Bronchial epithelial cell (primary cell): ENCODE results near the gene TRIM72. TPM values are rescaled to one million over a fixed set of nuclear protein-coding genes. Genes with fewer than 3 reads are reported as not detected.
"Not testable (repeated sequence)": the region's sequence is repeated elsewhere in the genome, so short reads cannot be mapped to it uniquely, and the experiment has no call there.

ENCODE experiments used
- DNase-seq: peaks from one replicate; pipeline ENCODE4 v3.0.0-alpha.2; 2010; ENCODE audit warnings: low read depth
- FAIRE-seq: peaks from 2 replicates; lab custom pipeline; 2011; peaks lifted over from hg19 to GRCh38; lab: Jason Lieb, UNC
- H3K27me3 ChIP-seq: 2 replicates; pipeline ENCODE4 v1.5.1; 2011; ENCODE audit warnings: low read length; ENCODE audit not compliant: control insufficient read depth, insufficient read depth
- H3K36me3 ChIP-seq: 2 replicates; pipeline ENCODE4 v1.5.1; 2011; ENCODE audit warnings: low read length; ENCODE audit not compliant: control insufficient read depth, insufficient read depth
- H3K4me3 ChIP-seq: 2 replicates; pipeline ENCODE4 v1.5.1; 2011; ENCODE audit warnings: mild to moderate bottlenecking, low read depth, low read length, control low read depth
- total RNA-seq: library from RNA; depleted of rRNA; stranded (reverse); fragments of >200 nt; gene quantifications from 2 replicates; pipeline ENCODE4 v1.2.1, GENCODE V29; 2014
- TF ChIP-seq, protein P1 (sequence below): IDR thresholded peaks from 2 replicates; pipeline ENCODE4 v1.5.1; 2011; ENCODE audit warnings: mild to moderate bottlenecking, moderate library complexity, low read length, control low read depth, inconsistent platforms; ENCODE audit not compliant: insufficient read depth, severe bottlenecking

The TRIM72 gene
- total RNA-seq, 1 donor from 2014 or later = not detected

DNA sequence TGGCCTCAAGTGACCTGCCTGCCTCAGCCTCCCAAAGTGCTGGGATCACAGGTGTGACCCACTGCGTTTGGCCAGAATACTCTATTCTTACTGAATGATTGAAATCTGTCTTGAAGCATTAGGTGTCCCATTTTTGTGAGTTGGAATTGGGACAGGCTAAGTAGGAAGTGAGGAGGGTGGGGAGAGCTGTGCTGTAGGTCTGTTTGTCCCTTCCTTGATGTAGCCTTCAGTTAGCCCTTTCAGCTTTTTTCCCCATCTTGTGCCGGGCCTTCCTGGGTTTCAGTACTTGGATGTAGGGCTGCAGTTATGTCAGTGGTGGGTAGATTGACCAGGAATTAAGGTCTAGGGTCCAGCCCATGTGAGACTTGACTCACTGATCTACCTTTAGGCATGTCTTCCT, 20.0 kb upstream of the TRIM72 start:
- peaks cover 35% of the 10 kb centered on the region for H3K36me3 ChIP-seq
- H3K27me3 ChIP-seq = no peaks in the 10 kb centered on the region
- no peak for DNase-seq
- TF ChIP-seq, protein P1, sequence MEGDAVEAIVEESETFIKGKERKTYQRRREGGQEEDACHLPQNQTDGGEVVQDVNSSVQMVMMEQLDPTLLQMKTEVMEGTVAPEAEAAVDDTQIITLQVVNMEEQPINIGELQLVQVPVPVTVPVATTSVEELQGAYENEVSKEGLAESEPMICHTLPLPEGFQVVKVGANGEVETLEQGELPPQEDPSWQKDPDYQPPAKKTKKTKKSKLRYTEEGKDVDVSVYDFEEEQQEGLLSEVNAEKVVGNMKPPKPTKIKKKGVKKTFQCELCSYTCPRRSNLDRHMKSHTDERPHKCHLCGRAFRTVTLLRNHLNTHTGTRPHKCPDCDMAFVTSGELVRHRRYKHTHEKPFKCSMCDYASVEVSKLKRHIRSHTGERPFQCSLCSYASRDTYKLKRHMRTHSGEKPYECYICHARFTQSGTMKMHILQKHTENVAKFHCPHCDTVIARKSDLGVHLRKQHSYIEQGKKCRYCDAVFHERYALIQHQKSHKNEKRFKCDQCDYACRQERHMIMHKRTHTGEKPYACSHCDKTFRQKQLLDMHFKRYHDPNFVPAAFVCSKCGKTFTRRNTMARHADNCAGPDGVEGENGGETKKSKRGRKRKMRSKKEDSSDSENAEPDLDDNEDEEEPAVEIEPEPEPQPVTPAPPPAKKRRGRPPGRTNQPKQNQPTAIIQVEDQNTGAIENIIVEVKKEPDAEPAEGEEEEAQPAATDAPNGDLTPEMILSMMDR = no peak
- FAIRE-seq = no peak
- H3K4me3 ChIP-seq = no peak overlapping the region

DNA sequence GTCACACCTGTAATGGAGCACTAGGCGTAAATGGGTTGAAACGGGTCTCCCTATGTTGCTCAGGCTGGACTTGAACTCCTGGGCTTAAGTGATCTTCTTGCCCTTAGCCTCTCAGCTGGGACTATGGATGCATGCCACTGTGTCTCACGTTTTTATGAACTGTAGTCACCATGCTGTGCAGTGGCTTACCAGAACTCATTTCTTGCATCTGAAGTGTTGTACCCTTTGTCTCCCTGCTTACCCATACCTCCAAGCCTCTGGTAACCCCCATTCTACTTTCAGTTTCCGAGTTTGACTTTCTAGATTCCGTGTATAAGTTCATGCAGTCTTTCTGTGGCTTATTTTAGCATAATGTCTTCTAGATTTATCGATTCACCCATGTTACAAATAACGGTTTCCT, 19.0 kb upstream of the TRIM72 start:
- TF ChIP-seq, protein P1 = no peak
- FAIRE-seq (no peak), DNase-seq (no peak)
- no peaks in the 10 kb centered on the region for H3K27me3 ChIP-seq
- peaks cover 29% of the 10 kb centered on the region for H3K36me3 ChIP-seq
- no peak overlapping the region for H3K4me3 ChIP-seq

DNA sequence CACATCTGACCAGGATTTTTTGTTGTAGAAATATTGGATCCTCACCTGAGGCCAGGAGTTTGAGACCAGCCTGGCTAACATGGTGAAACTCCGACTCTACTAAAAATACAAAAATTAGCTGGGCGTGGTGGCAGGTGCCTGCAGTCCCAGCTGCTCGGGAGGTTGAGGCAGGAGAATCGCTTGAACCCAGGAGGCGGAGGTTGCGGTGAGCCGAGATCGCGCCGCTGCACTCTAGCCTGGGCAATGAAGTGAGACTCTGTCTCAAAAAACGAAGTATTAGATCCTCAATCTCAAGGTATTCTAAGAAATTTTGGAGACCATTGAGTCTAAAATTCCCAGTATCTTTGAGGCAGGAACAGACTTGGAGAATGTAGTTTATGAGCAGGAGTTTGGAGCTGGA, 18.1 kb upstream of the TRIM72 start:
- H3K27me3 ChIP-seq, DNase-seq, FAIRE-seq, H3K4me3 ChIP-seq: not testable (repeated sequence)
- H3K36me3 ChIP-seq = peaks cover 20% of the 10 kb centered on the region

DNA sequence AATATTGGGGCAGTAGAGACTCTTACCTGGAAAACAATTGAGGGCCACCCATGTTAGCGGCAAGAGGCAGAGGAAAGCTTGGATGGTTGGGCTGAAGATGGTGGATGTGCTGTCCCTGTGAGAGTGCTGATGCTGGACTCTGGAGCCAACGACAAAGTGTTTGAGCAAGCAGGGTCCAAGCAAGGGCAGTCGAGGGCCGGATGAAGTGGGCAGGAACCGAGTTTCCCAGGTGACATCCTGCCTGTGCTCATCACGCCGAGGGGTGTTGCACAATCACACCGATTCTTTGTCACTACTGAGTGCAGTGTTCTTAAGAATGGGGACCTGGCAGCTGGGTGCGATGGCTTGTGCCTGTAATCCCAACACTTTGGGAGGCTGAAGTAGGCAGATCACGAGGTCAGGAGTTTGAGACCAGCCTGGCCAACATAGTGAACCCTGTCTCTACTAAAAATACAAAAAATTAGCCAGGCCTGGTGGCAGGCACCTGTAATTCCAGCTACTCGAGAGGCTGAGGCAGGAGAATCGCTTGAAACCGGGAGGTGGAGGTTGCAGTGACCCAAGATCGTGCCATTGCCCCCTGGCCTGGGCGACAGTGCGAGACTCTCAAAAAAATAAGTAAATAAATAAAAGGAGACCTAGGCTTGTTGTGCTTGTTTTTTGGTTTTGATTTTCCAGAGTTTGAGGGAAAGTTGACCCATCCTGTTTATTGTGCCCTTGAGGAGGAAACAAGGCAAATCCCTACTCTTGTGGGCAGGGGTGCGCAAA, 17.4 kb upstream of the TRIM72 start:
- FAIRE-seq (no peak), DNase-seq (no peak)
- H3K27me3 ChIP-seq = no peaks in the 10 kb centered on the region
- TF ChIP-seq, protein P1 = no peak
- no peak overlapping the region for H3K4me3 ChIP-seq
- H3K36me3 ChIP-seq = peaks cover 16% of the 10 kb centered on the region

DNA sequence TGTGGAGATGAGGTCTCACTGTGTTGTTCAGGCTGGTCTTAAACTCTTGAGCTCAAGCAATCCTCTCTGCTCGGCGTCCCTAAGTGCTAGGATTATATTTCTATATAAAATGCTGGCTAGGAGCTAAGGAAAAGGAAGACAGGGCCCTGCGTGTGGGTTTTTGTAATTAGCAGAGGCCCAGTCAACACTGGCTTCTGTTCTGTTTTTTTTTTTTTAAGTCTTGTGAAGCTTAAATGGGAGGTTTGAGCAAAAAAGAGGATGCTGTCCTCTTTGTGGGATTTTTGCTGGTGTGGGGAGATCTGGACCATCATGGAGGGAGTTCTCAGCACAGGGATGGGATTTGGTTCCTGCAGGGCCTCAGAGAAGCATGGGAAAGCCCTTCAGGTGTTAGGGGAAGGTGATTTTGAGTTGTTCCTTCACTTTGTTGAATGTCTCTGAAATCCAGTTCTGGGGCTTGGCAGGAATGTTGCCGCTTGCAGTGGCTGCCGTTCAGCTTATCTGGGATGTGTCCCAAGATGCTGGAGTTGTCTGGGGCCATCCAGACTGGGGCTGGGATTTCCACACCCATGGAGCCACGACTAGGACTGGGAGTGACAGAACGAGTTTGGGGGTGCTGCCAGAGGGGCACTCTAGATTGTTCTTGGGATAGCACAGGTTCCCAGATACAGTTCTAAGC, 15.6 kb upstream of the TRIM72 start:
- FAIRE-seq (no peak), DNase-seq (no peak)
- no peak overlapping the region for H3K4me3 ChIP-seq
- TF ChIP-seq, protein P1 = no peak
- H3K27me3 ChIP-seq = no peaks in the 10 kb centered on the region
- H3K36me3 ChIP-seq = peaks cover 9% of the 10 kb centered on the region

DNA sequence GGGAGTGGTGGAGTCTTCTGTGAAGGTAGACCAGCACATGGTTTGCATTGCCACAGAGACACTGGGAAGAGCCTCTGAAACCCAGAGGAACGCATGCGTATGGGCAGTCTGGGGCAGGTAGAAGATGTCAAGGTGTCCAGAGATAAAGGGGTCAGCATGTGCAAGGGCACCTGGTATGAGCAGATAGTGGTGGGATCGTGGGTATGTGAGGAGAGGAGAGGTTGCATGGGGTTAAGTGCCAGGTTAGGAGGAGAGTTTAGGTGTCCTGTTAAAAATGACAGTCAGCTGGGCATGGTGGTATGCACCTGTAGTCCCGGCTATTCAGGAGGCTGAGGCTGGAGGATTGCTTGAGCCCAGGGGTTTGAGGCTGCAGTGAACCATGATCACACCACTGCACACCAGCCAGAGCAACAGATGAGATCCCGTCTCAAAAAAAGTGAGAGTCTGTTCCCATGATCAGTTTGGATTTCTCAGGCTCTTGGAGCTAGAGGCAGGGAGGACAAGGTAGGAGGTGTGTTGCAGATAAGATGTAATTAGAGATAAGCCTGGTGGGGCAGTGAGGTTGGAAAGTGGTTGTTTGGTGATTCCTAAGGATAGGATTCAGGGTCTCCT, 14.4 kb upstream of the TRIM72 start:
- FAIRE-seq (no peak), DNase-seq (no peak)
- Histone ChIP-seq H3K4me3 (no peak overlapping the region), H3K36me3 (peaks cover 5% of the 10 kb centered on the region), H3K27me3 (no peaks in the 10 kb centered on the region)
- TF ChIP-seq, protein P1 = no peak

DNA sequence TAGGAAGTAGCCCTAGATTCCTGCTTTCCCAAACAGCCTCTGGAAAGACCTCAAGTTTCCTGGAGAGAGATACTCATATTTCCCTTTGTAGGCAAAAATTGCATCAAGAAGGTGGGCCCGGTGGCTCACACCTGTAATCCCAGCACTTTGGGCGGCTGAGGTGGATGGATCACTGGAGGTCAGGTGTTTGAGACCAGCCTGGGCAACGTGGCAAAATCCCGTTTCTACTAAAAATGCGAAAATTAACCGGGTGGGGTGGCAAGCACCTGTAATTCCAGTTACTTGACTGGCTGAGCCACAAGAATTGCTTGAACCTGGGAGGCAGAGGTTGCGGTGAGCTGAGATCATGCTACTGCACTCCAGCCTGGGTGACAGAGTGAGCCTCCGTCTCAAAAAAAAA, 13.8 kb upstream of the TRIM72 start:
- not testable (repeated sequence) for DNase-seq, H3K4me3 ChIP-seq, H3K36me3 ChIP-seq, H3K27me3 ChIP-seq, FAIRE-seq
